ENCODE results near the gene ZNF593. TPM values are rescaled to one million over a fixed set of nuclear protein-coding genes. Genes with fewer than 3 reads are reported as not detected.
A peak's percentile ranks its signal among the peaks of the same experiment; 100 is the strongest.

ZNF593 gene
- total and polyA plus RNA-seq, 9 of the 15 experiments (the other 6 are each of a cell fraction or from before 2014, with no cell fraction given), result 9.8 to 334 (median 48.2) TPM

DNA sequence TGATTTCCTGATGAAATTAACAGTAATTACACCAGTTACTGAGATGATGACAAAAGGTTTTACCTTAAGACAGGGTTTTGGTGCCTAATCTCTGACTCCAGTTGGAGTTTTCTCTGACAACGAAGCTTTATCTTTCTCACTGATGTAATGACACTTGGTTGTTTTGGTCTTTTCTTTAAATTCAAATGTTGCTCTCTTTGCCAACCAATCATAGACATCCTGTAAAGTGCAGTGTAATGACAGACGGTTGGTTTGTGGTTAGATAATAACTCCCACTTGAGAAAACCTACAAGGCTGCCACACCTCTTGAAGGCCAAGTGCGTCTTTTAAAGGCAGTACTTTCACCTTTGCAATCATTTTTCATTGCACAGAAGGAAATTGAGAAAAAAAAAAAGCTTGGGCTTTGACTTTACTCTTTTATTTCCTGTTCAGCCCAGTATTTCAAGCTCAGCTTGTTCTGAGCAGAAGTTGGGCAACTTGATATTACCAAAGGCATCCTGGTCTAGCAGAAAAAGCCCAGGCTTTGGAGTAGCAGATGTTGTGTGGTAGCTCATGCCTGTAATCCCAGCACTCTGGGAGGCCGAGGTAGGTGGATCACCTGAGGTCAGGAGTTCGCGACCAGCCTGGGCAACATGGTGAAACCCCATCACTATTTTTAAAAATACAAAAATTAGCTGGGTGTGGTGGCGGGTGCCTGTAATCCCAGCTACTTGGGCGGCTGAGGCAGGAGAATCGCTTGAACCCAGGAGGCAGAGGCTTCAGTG lies 43.2 kb upstream of the ZNF593 start (continued):
- TF ChIP-seq GTF2B (IDR thresholded peaks at IDR 0.05; ENCODE audit: extremely low read depth, insufficient read length) (peak; percentile 22), ZNF589 (CRISPR knock-in tag; IDR thresholded peaks at IDR 0.05; ENCODE audit: low read depth) (peak; percentile 48; the same call in 1 of the 2 replicates), MTA3 (IDR thresholded peaks at IDR 0.05; ENCODE audit: borderline replicate concordance) (peak; percentile 92), ZNF766 (CRISPR knock-in tag; conservative IDR thresholded peaks at IDR 0.05) (peak; percentile 88), ESRRA (IDR thresholded peaks at IDR 0.05; ENCODE audit: borderline replicate concordance, low read depth) (peak; percentile 98; the same call in 1 of the 2 replicates), ZNF561 (CRISPR knock-in tag; conservative IDR thresholded peaks at IDR 0.05) (peak; percentile 49; the same call in 1 of the 2 replicates), PATZ1 (CRISPR knock-in tag; IDR thresholded peaks at IDR 0.05; ENCODE audit: borderline replicate concordance) (no peak), ZNF445 (CRISPR knock-in tag; IDR thresholded peaks at IDR 0.05; ENCODE audit: low read depth) (no peak), MITF (IDR thresholded peaks at IDR 0.05) (no peak), ZNF398 (CRISPR knock-in tag; IDR thresholded peaks at IDR 0.05) (no peak), STAG1 (CRISPR knock-in tag; IDR thresholded peaks at IDR 0.05; ENCODE audit: borderline replicate concordance) (no peak), SAFB (IDR thresholded peaks at IDR 0.05; ENCODE audit: borderline replicate concordance, low read depth, low read length) (no peak), ZNF133 (CRISPR knock-in tag; IDR thresholded peaks at IDR 0.05) (peak; percentile 5; the same call in 1 of the 2 replicates)
- TF ChIP-seq, protein P1, sequence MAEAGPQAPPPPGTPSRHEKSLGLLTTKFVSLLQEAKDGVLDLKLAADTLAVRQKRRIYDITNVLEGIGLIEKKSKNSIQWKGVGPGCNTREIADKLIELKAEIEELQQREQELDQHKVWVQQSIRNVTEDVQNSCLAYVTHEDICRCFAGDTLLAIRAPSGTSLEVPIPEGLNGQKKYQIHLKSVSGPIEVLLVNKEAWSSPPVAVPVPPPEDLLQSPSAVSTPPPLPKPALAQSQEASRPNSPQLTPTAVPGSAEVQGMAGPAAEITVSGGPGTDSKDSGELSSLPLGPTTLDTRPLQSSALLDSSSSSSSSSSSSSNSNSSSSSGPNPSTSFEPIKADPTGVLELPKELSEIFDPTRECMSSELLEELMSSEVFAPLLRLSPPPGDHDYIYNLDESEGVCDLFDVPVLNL (CRISPR knock-in tag; IDR thresholded peaks at IDR 0.05; ENCODE audit: low read depth), result no peak
- TF ChIP-seq, protein P2, sequence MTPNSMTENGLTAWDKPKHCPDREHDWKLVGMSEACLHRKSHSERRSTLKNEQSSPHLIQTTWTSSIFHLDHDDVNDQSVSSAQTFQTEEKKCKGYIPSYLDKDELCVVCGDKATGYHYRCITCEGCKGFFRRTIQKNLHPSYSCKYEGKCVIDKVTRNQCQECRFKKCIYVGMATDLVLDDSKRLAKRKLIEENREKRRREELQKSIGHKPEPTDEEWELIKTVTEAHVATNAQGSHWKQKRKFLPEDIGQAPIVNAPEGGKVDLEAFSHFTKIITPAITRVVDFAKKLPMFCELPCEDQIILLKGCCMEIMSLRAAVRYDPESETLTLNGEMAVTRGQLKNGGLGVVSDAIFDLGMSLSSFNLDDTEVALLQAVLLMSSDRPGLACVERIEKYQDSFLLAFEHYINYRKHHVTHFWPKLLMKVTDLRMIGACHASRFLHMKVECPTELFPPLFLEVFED (CRISPR knock-in tag; conservative IDR thresholded peaks at IDR 0.05), result peak; percentile 93
